Measurements from ENCODE around the gene SIT1.
A peak's percentile ranks its signal among the peaks of the same experiment; 100 is the strongest.

Gene SIT1

GRCh38 chr9:35604578-35605350 is 46.0 kb downstream of the SIT1 start, which contains the start of gene TESK1:
Gene TESK1 (plus strand): TSS chr9:35605262. CDS start chr9:35605620, 358 bp downstream.
- DNase-seq = no peak

GRCh38 chr9:35603986-35604577 is 46.6 kb downstream of the SIT1 start:
- DNase-seq = peak; percentile 96

- DNase-seq = peak; percentile 28
Measured at GRCh38 chr9:35603506-35603985, 47.2 kb downstream of the SIT1 start.

GRCh38 chr9:35599763-35600604 is 50.7 kb downstream of the SIT1 start:
- DNase-seq = no peak
